ENCODE measurements around the gene PRKCA. TPM values are rescaled to one million over a fixed set of nuclear protein-coding genes. Genes with fewer than 3 reads are reported as not detected.

The PRKCA gene
- total and polyA plus RNA-seq, 2 experiments from 2014 or later = 6.4 to 35.4 TPM

DNA sequence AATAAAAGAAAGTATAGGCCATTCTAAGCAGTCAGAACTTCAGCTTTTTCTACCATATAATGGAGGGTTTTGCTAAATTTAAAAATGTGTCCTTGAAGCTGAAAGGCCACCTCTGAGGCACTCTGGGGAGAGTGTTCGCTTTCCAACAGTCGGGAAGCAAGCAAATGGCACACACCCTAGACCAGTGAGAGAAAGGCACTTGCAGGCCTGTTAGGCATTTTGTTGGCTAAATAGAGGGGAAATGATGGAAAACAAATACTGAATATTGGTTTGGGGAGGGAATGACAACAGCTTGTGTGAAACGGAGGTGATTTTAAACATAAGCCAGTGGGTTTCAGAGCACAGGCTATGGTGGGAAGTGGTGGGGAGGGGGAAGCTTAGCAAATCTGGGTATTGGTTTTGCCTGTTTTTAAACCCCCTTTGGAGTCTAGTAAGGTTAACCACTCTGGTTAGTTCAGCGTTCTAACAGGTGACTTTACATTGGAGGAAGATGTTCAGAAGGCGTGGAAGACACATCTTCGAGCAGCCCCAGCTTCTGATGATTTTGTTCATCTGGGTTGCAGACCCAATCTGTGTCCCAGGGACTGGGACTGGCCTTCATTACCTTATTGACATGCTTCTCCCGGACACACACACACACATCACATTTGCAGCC is 90.5 kb downstream of the PRKCA start:
- no peak overlapping the region for H3K4me3 ChIP-seq

More for the DNA sequence above, 90.5 kb downstream of the PRKCA start:
- no peaks in the 10 kb centered on the region for H3K9me3 Mint-ChIP-seq
- Histone ChIP-seq H2AFZ (no peak overlapping the region), H3K4me1 (ENCODE audit: insufficient read depth) (peaks cover 5% of the 10 kb centered on the region; the same call in 1 of the 2 replicates), H3K79me2 (replicated peaks; ENCODE audit: insufficient read depth) (no peaks in the 10 kb centered on the region), H3K4me2 (no peak overlapping the region), H4K20me1 (replicated peaks; ENCODE audit: insufficient read depth) (no peaks in the 10 kb centered on the region), H3K36me3 (ENCODE audit: insufficient read depth) (no peaks in the 10 kb centered on the region), H3K9me2 (ENCODE audit: insufficient read depth) (no peaks in the 10 kb centered on the region; the same call in 1 of the 2 replicates), H3K27ac (ENCODE audit: low read depth) (no peak overlapping the region), H3K27me3 (ENCODE audit: insufficient read depth) (no peaks in the 10 kb centered on the region), H3F3A (replicated peaks; ENCODE audit: low read depth) (0 out of 2 replicates have a peak, but pooled peaks cover 2% of the 10 kb centered on the region)
- TF ChIP-seq CREB1 (CRISPR knock-in tag; IDR thresholded peaks at IDR 0.05; ENCODE audit: low read depth) (no peak), ZNF462 (CRISPR knock-in tag; IDR thresholded peaks at IDR 0.05) (no peak), EZH2 (IDR thresholded peaks at IDR 0.05; ENCODE audit: low read depth, unreplicated experiment) (no peak), STAT1 (IDR thresholded peaks at IDR 0.05; ENCODE audit: unreplicated experiment) (no peak), POLR2AphosphoS5 (IDR thresholded peaks at IDR 0.05; ENCODE audit: low read depth) (no peak), ZNF114 (CRISPR knock-in tag; IDR thresholded peaks at IDR 0.05) (no peak), ZNF331 (CRISPR knock-in tag; IDR thresholded peaks at IDR 0.05; ENCODE audit: low read depth) (no peak), NANOG (IDR thresholded peaks at IDR 0.05; ENCODE audit: borderline replicate concordance) (no peak), ETS1 (IDR thresholded peaks at IDR 0.05) (no peak), JUNB (IDR thresholded peaks at IDR 0.05; ENCODE audit: unreplicated experiment) (no peak), EZH2phosphoT487 (IDR thresholded peaks at IDR 0.05; ENCODE audit: unreplicated experiment) (no peak)
- TF ChIP-seq, protein P1, sequence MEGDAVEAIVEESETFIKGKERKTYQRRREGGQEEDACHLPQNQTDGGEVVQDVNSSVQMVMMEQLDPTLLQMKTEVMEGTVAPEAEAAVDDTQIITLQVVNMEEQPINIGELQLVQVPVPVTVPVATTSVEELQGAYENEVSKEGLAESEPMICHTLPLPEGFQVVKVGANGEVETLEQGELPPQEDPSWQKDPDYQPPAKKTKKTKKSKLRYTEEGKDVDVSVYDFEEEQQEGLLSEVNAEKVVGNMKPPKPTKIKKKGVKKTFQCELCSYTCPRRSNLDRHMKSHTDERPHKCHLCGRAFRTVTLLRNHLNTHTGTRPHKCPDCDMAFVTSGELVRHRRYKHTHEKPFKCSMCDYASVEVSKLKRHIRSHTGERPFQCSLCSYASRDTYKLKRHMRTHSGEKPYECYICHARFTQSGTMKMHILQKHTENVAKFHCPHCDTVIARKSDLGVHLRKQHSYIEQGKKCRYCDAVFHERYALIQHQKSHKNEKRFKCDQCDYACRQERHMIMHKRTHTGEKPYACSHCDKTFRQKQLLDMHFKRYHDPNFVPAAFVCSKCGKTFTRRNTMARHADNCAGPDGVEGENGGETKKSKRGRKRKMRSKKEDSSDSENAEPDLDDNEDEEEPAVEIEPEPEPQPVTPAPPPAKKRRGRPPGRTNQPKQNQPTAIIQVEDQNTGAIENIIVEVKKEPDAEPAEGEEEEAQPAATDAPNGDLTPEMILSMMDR (conservative IDR thresholded peaks at IDR 0.05; ENCODE audit: low read depth in 2 of 2) = no peak
- TF ChIP-seq, protein P2, sequence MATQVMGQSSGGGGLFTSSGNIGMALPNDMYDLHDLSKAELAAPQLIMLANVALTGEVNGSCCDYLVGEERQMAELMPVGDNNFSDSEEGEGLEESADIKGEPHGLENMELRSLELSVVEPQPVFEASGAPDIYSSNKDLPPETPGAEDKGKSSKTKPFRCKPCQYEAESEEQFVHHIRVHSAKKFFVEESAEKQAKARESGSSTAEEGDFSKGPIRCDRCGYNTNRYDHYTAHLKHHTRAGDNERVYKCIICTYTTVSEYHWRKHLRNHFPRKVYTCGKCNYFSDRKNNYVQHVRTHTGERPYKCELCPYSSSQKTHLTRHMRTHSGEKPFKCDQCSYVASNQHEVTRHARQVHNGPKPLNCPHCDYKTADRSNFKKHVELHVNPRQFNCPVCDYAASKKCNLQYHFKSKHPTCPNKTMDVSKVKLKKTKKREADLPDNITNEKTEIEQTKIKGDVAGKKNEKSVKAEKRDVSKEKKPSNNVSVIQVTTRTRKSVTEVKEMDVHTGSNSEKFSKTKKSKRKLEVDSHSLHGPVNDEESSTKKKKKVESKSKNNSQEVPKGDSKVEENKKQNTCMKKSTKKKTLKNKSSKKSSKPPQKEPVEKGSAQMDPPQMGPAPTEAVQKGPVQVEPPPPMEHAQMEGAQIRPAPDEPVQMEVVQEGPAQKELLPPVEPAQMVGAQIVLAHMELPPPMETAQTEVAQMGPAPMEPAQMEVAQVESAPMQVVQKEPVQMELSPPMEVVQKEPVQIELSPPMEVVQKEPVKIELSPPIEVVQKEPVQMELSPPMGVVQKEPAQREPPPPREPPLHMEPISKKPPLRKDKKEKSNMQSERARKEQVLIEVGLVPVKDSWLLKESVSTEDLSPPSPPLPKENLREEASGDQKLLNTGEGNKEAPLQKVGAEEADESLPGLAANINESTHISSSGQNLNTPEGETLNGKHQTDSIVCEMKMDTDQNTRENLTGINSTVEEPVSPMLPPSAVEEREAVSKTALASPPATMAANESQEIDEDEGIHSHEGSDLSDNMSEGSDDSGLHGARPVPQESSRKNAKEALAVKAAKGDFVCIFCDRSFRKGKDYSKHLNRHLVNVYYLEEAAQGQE (IDR thresholded peaks at IDR 0.05; ENCODE audit: unreplicated experiment) = no peak
- H3K36me3 Mint-ChIP-seq (ENCODE audit: low read depth) = peaks cover 7% of the 10 kb centered on the region; the same call in 1 of the 3 replicates
- H3K4me3 Mint-ChIP-seq = no peak overlapping the region
- DNase-seq (ENCODE audit: low spot score) (no peak), ATAC-seq (no peak)
- H3K27ac Mint-ChIP-seq = no peak overlapping the region
- H3K4me1 Mint-ChIP-seq = peaks cover 4% of the 10 kb centered on the region
- H3K27me3 Mint-ChIP-seq (ENCODE audit: insufficient read depth, low read depth, poor library complexity) = no peaks in the 10 kb centered on the region
